T-helper 2 cell (primary cell): ENCODE measurements around the gene GGT5.
A peak's percentile ranks its signal among the peaks of the same experiment; 100 is the strongest.
"Not testable (repeated sequence)": the region's sequence is repeated elsewhere in the genome, so short reads cannot be mapped to it uniquely, and the experiment has no call there.

Source experiments
- DNase-seq, 5 experiments: peaks; one replicate each; pipeline versions ENCODE4 v3.0.0 to v3.0.0-alpha.2; 2012 to 2022

GGT5 gene

DNA sequence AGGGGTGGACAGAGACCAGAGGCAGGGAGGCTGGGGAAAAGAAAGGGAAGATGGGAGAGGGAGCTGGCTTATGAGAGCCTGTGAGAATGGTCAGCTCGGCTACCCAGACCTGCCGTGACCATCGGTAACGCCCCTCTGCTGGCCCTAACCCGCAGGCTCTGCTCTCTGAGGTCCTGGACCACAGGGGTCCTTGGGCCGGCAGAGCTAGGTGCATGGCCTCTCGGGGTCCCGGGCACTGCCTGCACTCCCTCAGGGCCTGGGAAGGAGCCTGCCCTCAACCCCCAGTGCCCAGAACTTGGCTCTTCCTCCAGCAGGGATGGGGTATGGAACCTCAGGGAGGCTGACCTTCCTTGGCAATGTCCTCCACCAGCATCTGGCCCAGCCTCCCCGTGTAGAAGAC is 13.2 kb downstream of the GGT5 start:
- DNase-seq = no peak

DNA sequence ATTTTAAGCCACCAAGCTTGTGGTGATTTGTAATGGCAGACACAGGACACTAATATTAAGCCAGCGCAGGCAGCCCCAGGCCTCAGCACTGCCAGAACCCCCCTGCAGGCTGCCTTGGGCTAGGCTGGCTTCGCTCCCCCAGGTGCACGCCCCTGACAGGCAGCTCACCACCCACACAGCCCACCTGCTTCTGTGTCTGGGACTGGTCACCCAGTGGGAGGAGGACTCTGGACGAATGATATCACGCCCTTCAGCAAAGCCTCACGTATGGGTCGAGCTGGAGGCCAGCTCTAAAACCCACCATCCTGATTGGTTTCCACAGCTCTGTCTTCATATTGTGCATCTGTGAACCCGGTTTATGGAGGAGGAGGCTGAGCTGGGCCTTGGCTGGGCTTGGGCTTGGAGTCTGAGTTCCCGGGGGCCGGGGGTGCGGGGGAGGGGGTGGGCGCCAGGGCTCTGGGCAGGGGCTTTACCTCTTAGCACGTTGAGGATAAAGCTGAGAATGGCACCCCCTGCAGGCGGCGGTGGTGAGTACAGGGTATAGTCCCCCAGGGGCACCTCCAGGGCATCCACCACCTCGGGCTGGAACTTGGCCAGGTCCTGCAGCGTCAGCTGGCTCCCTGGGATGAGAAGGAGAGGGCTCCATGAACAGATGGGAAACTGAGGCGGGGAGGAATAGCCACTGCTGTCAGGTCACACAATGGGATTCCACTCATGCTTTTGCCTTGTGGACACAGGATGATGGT is 13.8 kb downstream of the GGT5 start:
- peak; percentile 32 to 63 (median 51) for DNase-seq

DNA sequence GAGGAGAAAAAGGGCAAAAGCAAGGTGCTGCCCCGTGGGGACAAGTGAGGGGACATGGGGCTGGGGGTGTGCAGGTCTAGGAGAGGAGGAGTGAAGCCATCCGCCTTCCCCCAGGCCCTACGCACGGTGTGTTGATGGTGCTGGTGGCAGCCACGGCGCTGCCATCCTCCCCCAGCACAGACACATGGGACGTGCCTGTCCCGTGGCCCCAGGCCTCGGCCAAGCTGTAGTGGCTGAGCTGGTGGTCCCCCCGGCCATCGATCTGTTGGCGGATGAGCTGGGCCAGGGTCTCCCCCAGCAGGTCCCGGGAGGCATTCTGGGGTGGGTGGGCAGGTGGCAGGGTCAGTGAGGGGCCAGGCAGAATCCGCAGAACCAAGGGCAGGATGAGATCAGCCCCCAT is 18.9 kb downstream of the GGT5 start:
- no peak for DNase-seq

DNA sequence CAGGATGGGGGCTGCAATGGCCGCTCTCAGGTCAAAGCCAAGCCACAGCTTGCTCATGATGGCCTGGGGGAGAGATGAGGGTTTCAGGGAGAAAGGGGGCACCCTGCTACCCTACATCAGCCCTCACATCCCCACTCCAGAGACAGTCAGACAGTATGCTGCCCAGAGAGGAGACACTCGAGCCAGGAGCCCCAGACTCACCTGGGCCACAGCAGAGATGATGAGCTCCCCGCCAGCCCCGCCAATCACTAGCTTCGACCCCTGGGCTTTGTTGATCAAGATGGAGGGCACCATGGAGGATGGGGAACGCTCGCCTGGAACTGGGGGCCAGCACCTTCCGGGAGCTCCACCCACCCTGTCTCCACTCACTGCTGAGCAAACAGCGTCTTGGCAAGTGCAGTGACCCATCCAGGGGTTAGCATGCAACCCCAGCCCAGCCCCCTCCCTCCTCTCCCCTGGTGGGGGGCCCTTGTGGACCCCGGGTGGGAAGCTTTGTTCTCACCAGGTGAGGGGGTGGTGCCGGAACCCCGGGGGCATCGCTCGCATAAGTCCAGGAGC is 19.8 kb downstream of the GGT5 start:
- DNase-seq = no peak

DNA sequence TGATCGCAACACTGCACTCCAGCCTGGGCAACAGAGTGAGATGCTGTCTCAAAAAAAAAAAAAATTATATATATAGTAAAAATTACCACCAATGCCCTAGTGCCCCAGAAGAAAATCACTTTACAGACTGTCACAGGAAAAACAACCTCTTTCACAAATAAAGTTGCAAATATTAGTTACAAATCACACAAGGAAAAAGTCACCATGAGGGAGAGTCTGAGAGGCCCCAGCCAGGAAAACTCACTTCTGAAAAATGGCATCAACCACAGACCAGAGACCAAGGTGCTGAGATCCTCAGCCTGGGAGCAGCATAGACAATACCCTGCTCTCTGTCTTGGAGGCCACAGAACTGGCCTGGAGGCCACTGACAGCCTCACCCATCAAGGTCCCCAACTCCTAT is 20.4 kb downstream of the GGT5 start:
- DNase-seq = no peak

DNA sequence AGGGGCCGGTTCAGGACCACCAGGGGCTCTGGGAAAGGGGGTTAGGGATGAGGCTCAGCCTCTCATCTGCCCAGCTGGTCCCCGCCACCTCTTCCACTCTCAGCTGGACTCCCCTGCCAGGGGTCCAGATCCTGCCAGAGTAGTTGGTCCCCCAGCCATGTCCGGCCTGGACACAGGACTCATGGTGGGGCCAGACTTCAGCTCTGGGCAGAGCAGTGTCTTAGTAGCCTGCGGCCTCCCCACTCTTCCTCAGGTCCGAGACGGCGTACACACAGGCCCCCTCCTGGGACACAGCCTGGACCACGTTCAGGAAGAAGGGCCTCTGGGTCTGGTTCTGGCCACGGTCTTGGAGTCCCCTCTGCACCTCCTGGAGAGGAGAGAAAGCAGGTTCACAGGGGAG is 25.1 kb downstream of the GGT5 start:
- no peak for DNase-seq

DNA sequence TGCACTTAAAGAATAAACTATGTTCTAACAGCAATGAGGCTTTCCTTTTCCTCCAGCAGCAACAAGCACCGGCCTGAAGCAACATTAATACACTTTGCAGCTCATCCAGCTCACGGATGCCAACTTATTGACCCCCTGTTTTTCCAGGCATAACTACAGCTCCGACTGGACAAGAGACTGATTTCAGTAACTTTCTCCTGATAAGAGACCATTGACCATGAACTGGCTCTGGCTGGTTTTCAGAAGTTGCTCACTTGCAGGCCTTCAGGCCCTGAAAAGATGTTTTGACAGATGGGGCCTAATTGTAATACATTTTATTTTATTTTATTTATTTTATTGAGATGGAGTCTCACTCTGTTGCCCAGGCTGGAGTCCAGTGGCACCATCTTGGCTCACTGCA is 27.5 kb downstream of the GGT5 start:
- DNase-seq = no peak

DNA sequence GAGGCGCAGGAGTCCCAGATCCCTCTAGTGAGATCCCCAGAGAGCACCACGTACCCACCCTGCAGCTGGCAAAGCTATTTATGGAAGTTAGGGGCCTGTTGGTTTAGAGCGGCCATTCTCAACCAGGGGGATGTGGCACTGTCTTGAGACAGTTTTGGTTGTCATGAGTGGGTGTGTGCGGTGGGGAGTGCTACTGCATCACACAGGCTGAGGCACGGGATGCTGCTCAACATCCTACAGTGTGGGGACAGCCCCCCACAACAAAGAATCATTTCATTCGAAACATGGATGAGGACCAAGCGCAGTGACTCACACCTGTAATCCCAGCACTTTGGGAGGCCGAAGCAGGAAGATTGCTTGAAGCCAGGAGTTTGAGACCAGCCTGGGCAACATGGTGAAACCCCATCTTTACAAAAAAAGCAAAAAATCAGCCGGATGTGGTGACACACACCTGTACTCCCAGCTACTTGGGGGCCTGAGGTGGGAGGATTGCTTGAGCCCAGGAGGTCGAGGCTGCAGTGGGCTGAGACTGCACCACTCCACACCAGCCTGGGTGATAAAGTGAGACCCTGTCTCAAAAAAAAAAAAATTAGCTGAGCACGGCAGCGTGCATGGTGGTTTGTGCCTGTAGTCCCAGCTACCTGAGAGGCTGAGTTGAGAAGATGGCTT is 28.2 kb downstream of the GGT5 start:
- DNase-seq = no peak

DNA sequence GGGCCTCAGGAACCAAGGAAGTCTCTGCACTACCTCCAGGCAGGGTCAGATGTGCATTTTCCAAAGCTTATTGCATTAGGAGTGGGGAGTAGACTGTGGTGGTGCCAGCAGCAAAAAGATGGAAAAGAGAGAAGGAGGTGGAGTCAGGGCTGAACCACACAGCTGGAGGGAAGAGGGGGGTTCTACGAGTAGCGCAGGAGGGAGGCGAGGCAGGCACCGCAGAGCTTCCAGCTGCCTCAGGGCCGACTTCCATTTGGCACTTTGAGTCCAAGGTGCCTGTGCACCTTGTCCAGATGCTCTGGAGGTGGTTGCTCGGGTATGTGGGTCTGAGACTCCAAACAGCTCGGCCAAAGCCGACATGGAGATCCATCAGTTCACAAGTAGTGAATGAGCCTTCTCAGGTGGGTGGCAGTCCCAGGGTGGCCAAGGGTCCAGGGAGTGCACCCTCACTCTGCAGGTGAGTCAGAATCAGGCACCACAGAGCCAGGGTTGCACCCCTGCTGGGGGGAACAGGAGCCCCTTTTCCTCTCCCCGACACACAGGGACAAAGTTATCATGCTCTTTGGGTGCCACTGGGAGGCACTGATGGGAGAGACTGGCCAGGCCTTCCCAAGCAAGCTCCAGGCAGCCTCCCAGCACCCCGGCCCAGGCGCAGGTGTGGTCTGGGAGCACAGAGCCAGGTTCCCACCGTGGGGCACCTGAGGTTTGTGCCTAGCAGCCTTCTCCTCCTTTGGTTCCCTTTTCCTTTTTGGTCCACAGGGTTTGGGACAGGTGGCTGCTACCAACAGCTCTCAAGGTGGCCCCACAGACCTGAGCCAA is 30.2 kb downstream of the GGT5 start:
- DNase-seq = no peak

DNA sequence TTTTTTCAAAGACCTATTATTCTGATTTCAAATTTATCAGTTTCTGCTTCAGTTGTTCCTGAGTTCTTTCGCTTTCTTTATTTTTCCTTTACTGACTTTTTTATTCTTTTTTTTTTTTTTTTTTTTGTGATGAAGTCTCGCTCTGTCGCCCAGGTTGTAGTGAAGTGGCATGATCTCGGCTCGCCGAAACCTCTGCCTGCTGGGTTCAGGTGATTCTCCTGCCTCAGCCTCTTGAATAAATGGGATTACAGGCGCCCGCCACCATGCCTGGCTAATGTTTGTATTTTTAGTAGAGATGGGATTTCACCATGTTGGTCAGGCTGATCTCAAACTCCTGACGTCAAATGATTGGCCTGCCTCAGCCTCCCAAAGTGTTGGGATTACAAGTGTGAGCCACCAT is 31.8 kb downstream of the GGT5 start:
- DNase-seq = not testable (repeated sequence)

DNA sequence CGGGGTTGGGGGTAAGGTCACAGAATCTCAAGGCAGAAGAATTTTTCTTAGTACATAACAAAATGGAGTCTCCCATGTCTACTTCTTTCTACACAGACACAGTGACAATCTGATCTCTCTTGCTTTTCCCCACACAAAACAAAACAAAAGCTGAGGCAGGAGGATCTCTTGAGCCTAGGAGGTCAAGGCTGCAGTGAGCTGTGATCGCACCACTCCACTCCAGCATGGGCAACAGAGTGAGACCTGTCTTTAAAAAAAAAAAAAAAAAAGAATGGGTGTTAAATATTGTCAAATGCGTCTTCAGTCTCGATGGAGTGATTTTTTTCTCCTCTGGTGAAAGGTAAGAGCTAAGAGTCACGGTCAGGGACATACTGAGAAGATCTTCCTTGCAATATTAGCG is 33.2 kb downstream of the GGT5 start:
- DNase-seq = not testable (repeated sequence)

DNA sequence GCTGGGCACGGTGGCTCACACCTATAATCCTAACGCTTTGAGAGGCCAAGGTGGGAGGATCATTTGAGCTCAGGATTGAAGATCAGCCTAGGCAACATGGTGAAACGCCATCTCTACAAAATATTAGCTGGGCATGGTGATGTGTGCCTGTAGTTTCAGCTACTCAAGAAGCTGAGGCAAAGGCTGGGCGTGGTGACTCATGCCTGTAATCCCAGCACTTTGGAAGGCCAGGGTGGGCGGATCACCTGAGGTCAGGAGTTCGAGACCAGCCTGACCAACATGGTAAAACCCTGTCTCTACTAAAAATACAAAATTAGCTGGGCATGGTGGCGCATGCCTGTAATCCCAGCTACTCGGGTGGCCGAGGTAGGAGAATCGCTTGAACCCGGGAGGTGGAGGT is 34.5 kb downstream of the GGT5 start:
- DNase-seq = not testable (repeated sequence)

DNA sequence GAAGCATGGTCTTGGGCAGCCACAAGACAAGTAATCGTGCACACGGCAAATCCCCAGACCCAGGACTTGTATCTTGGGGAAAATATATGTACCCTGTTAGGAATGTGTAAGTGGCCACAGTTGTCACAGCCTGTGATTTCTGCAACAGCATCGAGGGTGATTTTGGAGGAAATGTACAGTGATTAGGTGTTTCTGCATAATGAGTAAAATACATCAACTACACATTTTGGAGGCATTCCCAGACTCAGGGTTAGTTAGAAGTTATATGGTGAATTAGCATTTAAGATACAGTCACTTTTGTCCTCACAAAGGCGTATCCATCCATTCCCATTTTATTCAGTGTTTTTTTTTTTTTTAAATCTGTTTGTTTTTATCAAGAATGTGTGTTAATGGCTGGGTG is 35.2 kb downstream of the GGT5 start:
- no peak for DNase-seq

DNA sequence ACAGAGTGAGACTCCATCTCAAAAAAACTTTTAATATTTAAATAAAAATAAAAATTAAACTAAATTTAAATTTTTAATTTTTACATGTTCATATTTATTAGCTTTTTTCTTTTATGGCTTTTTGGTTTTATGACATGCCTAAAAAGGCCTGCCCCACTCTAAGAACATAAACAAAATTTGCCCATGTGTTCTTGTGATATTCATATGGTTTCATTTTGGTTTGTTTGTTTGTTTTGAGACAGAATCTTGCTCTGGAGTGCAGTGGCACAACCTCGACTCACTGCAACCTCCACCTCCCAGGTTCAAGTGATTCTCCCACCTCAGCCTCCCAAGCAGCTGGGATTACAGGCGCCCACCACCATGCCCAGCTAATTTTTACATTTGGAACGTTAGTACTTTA is 35.9 kb downstream of the GGT5 start:
- DNase-seq = no peak

DNA sequence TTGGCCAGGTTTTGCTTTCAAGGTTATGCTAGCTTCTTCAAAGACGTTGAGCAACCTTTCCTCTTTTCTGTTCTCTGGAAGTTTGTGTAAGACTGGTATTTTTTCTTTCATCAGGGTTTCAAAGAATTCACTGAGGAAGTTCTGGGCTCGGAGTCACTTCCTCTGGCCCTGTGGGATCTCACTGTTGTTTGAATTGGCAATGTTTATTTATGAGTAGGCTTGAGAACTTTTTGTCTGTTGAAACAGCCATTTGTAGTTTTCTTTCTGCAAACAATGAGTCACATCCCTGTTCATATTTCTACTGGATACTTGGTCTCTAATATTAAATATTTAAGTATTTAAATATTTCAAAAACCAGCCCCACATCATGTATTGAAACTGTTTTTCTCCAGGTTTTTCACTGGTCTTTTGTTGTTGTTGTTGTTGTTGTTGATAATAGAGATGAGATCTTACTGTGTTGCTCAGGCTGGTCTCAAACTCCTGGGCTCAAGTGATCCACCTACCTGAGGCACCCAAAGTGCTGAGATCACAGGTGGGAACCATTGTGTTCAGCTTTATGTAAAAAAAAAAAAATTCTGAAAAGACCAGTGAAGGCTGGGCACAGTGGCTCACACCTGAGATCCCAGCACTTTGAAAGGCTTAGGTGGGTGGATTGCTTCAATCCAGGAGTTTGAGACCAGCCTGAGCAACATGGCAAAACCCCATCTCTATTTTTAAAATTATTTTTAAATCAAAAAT is 36.7 kb downstream of the GGT5 start:
- DNase-seq = no peak

DNA sequence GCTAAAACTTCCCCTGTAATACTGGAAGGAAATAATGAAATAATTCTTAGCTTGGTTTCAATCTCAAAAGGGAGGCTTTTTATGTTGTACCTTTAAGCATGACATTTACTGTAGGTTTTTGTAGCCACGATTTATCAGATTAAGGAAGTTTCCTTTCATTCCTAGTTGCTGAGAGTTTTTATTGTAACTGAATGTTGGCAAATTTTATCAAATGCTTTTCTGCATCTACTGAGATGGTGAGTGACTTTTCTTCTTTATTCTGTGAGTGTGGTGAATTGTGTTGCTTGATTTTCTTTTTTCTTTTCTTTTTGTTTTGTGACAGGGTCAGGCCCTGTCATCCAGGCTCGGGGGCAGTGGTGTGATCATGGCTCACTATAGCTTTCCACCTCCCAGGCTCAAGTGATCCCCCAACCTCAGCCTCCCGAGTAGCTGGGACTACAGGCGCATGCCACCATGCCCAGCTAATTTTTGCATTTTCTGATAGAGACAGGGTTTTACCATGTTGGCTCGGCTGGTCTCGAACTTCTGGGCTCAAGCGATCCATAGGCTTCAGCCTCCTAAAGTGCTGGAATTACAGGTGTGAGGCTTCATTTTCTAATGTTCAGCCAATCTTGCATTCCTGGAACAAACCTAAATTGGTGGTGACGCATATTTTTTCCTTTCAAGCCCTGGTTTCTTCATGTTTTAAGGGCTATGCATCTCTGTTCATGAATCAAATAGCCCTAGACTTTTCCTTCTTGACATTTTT is 37.4 kb downstream of the GGT5 start:
- no peak for DNase-seq

DNA sequence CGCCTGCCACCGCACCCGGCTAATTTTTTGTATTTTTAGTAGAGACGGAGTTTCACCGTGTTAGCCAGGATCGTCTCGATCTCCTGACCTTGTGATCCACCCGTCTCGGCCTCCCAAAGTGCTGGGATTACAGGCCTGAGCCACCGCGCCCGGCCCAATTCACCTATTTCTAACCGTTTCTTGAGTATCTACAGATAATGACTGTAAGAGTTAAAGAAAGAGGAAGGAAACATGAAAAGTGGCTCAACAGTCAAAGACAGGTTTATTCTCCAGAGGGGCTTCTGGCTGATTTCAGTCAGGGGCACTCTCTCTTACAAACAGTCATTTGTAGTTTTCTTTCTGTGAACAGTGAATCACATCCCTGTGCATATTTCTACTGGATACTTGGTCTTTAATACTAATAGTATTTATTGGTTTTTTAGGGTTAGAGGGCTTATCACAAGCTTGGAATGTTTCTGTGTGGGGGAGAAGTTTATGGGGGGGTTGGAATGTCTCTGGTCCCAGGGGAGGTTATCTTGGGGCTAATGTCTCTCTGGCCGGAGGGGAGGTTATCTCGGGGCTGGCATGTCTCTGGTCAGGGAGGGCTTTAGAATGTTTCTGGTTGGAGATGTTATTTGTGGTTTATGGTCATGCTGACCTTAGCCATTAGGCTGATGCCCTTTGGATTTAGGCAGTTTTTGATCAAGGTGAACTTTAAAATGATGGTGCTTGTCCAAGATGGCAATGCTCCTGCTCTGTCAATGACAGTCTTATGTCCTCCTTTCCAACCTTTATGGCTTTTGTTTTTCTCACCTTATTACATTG is 38.2 kb downstream of the GGT5 start:
- DNase-seq = not testable (repeated sequence)

DNA sequence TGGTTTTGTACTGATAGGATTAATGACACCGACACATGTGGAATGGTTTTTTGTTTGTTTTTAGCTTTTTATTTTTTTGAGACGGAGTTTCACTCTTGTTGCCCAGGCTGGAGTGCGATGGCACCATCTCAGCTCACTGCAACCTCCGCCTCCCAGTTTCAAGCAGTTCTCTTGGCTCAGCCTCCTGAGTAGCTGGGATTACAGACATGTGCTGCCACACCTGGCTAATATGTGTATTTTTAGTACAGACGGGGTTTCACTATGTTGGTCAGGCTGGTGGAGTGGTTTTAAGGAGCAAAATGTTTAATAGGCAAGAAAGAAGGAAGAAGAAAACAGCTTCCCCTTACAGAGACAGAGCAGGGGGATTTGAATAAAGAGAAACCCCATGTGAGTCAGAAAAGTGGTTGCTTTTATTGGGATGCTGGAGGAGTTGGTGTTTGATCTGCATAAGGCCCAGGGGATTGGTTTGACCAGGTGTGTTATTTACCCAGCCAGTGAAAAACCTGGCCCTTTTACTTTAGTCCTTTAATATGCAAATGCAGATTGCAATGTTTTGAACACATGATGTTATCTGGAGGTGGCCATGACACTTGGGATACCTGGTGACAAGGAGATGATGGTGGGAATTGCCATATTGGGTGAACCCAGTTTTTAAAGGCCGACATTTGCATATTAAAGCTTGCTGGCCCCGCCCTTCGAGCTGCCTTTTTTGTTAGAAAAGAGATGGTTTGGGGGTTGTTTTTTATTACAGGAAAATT is 39.3 kb downstream of the GGT5 start:
- DNase-seq = no peak

DNA sequence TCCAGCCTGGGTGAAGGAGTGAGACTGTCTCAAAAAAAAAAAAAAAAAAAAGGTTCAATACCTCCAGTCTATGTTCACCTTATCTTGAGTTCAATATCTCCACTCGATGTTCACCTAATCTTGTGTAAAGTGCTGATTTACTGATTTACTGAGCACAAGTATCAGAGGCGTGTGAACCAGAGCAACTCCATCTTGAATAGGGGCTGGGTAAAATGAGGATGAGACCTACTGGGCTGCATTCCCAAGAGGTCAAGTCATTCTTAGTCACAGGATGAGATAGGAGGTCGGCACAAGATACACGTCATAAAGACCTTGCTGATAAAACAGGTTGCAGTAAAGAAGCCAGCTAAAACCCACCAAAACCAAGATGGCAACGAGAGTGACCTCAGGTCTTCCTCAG is 41.0 kb downstream of the GGT5 start:
- DNase-seq = not testable (repeated sequence)
